Activated naive CD4-positive, alpha-beta T cell treated with anti-CD3 and anti-CD28 coated beads for 36 hours (primary cell): Measurements from ENCODE around the gene ANO2. TPM values are rescaled to one million over a fixed set of nuclear protein-coding genes. Genes with fewer than 3 reads are reported as not detected.

ENCODE experiments used
- CTCF ChIA-PET: fragments of 350-600 bp; sonication (Branson Sonifier 250); formaldehyde crosslinking; loops from one replicate; lab custom pipeline; 2021; ENCODE audit warnings: antibody characterized with exemption; lab: Charles Lee
- DNase-seq: peaks from one replicate; pipeline ENCODE4 v3.0.0-alpha.2; 2020
- H3K27ac Mint-ChIP-seq: one replicate; pipeline ENCODE4 v1.8.0; 2021; ENCODE audit warnings: mild to moderate bottlenecking, mixed read lengths
- H3K27me3 Mint-ChIP-seq: one replicate; pipeline ENCODE4 v1.8.0; 2021; ENCODE audit warnings: low read depth, mixed read lengths
- H3K36me3 Mint-ChIP-seq: one replicate; pipeline ENCODE4 v1.8.0; 2021; ENCODE audit warnings: low read depth, mixed read lengths
- H3K4me1 Mint-ChIP-seq: one replicate; pipeline ENCODE4 v1.8.0; 2021; ENCODE audit warnings: low read depth, mixed read lengths
- H3K4me3 Mint-ChIP-seq: one replicate; pipeline ENCODE4 v1.8.0; 2021; ENCODE audit warnings: mild to moderate bottlenecking, moderate library complexity, mixed read lengths
- H3K9me3 Mint-ChIP-seq: one replicate; pipeline ENCODE4 v1.8.0; 2021; ENCODE audit warnings: mixed read lengths
- intact Hi-C: fragments of 100-400 bp; cut with micrococcal nuclease; formaldehyde crosslinking; loops from one replicate; pipeline ENCODE4 v1.15.1; 2023
- total RNA-seq, 2 experiments: library from RNA; stranded (reverse); gene quantifications; one replicate each; pipeline ENCODE4 v1.2.3, GENCODE V29; 2021

Gene ANO2
- total RNA-seq, 2 experiments from 2014 or later: not detected

- Mint-ChIP-seq H3K27me3 (peaks cover 10% of the 10 kb centered on the region), H3K9me3 (no peaks in the 10 kb centered on the region), H3K36me3 (no peaks in the 10 kb centered on the region), H3K4me3 (no peak overlapping the region), H3K27ac (no peak overlapping the region), H3K4me1 (no peaks in the 10 kb centered on the region)
- CTCF ChIA-PET: interaction anchor here (0.7 kb wide), 1 partner anchor 27 kb away, joined by 3 read pairs; no protein-coding TSS in a partner anchor
- intact Hi-C loops: no loop called here
- DNase-seq: no peak
Observed at GRCh38 chr12:5718073-5718472, 227.0 kb downstream of the ANO2 start.

- Mint-ChIP-seq H3K36me3 (no peaks in the 10 kb centered on the region), H3K27me3 (peaks cover 7% of the 10 kb centered on the region), H3K9me3 (no peaks in the 10 kb centered on the region), H3K4me3 (no peak overlapping the region), H3K4me1 (no peaks in the 10 kb centered on the region), H3K27ac (no peak overlapping the region)
- DNase-seq: no peak
- intact Hi-C loops: no loop called here
- CTCF ChIA-PET: no interaction called here
Observed at GRCh38 chr12:5716976-5717375, 228.1 kb downstream of the ANO2 start.

- CTCF ChIA-PET: no interaction called here
Observed at GRCh38 chr12:5716201-5716600, 228.9 kb downstream of the ANO2 start.

GRCh38 chr12:5715021-5715420, 230.0 kb downstream of the ANO2 start:
- no peak overlapping the region for H3K27ac Mint-ChIP-seq
- H3K4me3 Mint-ChIP-seq: no peak overlapping the region
- intact Hi-C loops: no loop called here

More at GRCh38 chr12:5716201-5716600, 228.9 kb downstream of the ANO2 start:
- Mint-ChIP-seq H3K4me3 (no peak overlapping the region), H3K9me3 (no peaks in the 10 kb centered on the region), H3K36me3 (no peaks in the 10 kb centered on the region), H3K27me3 (peaks cover 7% of the 10 kb centered on the region), H3K4me1 (no peaks in the 10 kb centered on the region), H3K27ac (no peak overlapping the region)
- DNase-seq: no peak
- intact Hi-C loops: no loop called here

GRCh38 chr12:5713599-5714081, 231.4 kb downstream of the ANO2 start:
- Mint-ChIP-seq H3K4me1 (no peaks in the 10 kb centered on the region), H3K27ac (no peak overlapping the region)

More at GRCh38 chr12:5715021-5715420, 230.0 kb downstream of the ANO2 start:
- CTCF ChIA-PET: interaction anchor here (0.6 to 0.7 kb wide), 2 partner anchors 99 to 181 kb away, joined by 4 to 6 read pairs; no protein-coding TSS in a partner anchor
- no peaks in the 10 kb centered on the region for H3K36me3 Mint-ChIP-seq
- no peaks in the 10 kb centered on the region for H3K4me1 Mint-ChIP-seq
- DNase-seq: no peak
- H3K27me3 Mint-ChIP-seq: peaks cover 3% of the 10 kb centered on the region
- no peaks in the 10 kb centered on the region for H3K9me3 Mint-ChIP-seq

GRCh38 chr12:5710260-5710878, 234.7 kb downstream of the ANO2 start:
- CTCF ChIA-PET: no interaction called here
- Mint-ChIP-seq H3K9me3 (no peaks in the 10 kb centered on the region), H3K36me3 (no peaks in the 10 kb centered on the region), H3K27ac (no peak overlapping the region), H3K27me3 (no peaks in the 10 kb centered on the region), H3K4me3 (no peak overlapping the region), H3K4me1 (no peaks in the 10 kb centered on the region)
- DNase-seq: no peak
- intact Hi-C loops: no loop called here

More at GRCh38 chr12:5713599-5714081, 231.4 kb downstream of the ANO2 start:
- no peak for DNase-seq
- CTCF ChIA-PET: no interaction called here
- no peak overlapping the region for H3K4me3 Mint-ChIP-seq
- H3K9me3 Mint-ChIP-seq: no peaks in the 10 kb centered on the region
- H3K36me3 Mint-ChIP-seq: no peaks in the 10 kb centered on the region
- peaks cover under 1% of the 10 kb centered on the region for H3K27me3 Mint-ChIP-seq
- intact Hi-C loops: no loop called here

GRCh38 chr12:5708371-5708770, 236.7 kb downstream of the ANO2 start:
- CTCF ChIA-PET: no interaction called here
- H3K9me3 Mint-ChIP-seq: no peaks in the 10 kb centered on the region
- no peak for DNase-seq
- no peaks in the 10 kb centered on the region for H3K4me1 Mint-ChIP-seq
- H3K27ac Mint-ChIP-seq: no peak overlapping the region
- H3K4me3 Mint-ChIP-seq: no peak overlapping the region
- no peaks in the 10 kb centered on the region for H3K36me3 Mint-ChIP-seq
- intact Hi-C loops: no loop called here
- H3K27me3 Mint-ChIP-seq: no peaks in the 10 kb centered on the region

GRCh38 chr12:5706247-5706646, 238.8 kb downstream of the ANO2 start:
- no peaks in the 10 kb centered on the region for H3K36me3 Mint-ChIP-seq
- no peaks in the 10 kb centered on the region for H3K4me1 Mint-ChIP-seq
- no peak overlapping the region for H3K27ac Mint-ChIP-seq
- intact Hi-C loops: no loop called here
- H3K4me3 Mint-ChIP-seq: no peak overlapping the region
- DNase-seq: no peak
- peaks cover 3% of the 10 kb centered on the region for H3K27me3 Mint-ChIP-seq
- CTCF ChIA-PET: no interaction called here
- no peaks in the 10 kb centered on the region for H3K9me3 Mint-ChIP-seq

- no peak for DNase-seq
- no peak overlapping the region for H3K27ac Mint-ChIP-seq
- H3K27me3 Mint-ChIP-seq: peaks cover 3% of the 10 kb centered on the region
- intact Hi-C loops: no loop called here
- no peaks in the 10 kb centered on the region for H3K9me3 Mint-ChIP-seq
- H3K4me1 Mint-ChIP-seq: no peaks in the 10 kb centered on the region
- CTCF ChIA-PET: no interaction called here
- no peak overlapping the region for H3K4me3 Mint-ChIP-seq
- no peaks in the 10 kb centered on the region for H3K36me3 Mint-ChIP-seq
Observed at GRCh38 chr12:5705791-5706190, 239.3 kb downstream of the ANO2 start.

GRCh38 chr12:5694759-5695409, 250.2 kb downstream of the ANO2 start:
- Mint-ChIP-seq H3K4me3 (no peak overlapping the region), H3K36me3 (no peaks in the 10 kb centered on the region), H3K27me3 (peaks cover 10% of the 10 kb centered on the region), H3K9me3 (no peaks in the 10 kb centered on the region), H3K27ac (no peak overlapping the region), H3K4me1 (no peaks in the 10 kb centered on the region)
- intact Hi-C loops: no loop called here
- CTCF ChIA-PET: no interaction called here
- no peak for DNase-seq

- intact Hi-C loops: no loop called here
- Mint-ChIP-seq H3K36me3 (no peaks in the 10 kb centered on the region), H3K4me1 (no peaks in the 10 kb centered on the region), H3K4me3 (no peak overlapping the region), H3K27me3 (peaks cover 10% of the 10 kb centered on the region), H3K9me3 (no peaks in the 10 kb centered on the region), H3K27ac (no peak overlapping the region)
- no peak for DNase-seq
- CTCF ChIA-PET: no interaction called here
Observed at GRCh38 chr12:5692850-5693249, 252.2 kb downstream of the ANO2 start.

- Mint-ChIP-seq H3K27ac (no peak overlapping the region), H3K36me3 (no peaks in the 10 kb centered on the region), H3K4me1 (no peaks in the 10 kb centered on the region), H3K27me3 (peaks cover 10% of the 10 kb centered on the region), H3K4me3 (no peak overlapping the region), H3K9me3 (no peaks in the 10 kb centered on the region)
- intact Hi-C loops: no loop called here
- no peak for DNase-seq
- CTCF ChIA-PET: no interaction called here
Observed at GRCh38 chr12:5691943-5692342, 253.1 kb downstream of the ANO2 start.

GRCh38 chr12:5690240-5690639, 254.8 kb downstream of the ANO2 start:
- no peaks in the 10 kb centered on the region for H3K36me3 Mint-ChIP-seq
- no peak overlapping the region for H3K27ac Mint-ChIP-seq
- intact Hi-C loops: no loop called here
- H3K9me3 Mint-ChIP-seq: no peaks in the 10 kb centered on the region
- H3K4me3 Mint-ChIP-seq: no peak overlapping the region
- no peak for DNase-seq
- CTCF ChIA-PET: no interaction called here
- H3K27me3 Mint-ChIP-seq: peaks cover 7% of the 10 kb centered on the region
- no peaks in the 10 kb centered on the region for H3K4me1 Mint-ChIP-seq
